Measurements from ENCODE around the gene SYNDIG1. TPM values are rescaled to one million over a fixed set of nuclear protein-coding genes. Genes with fewer than 3 reads are reported as not detected.

SYNDIG1 gene
- polyA plus RNA-seq, 1 of the 3 experiments (the other 2 are of a cell fraction): not detected

DNA sequence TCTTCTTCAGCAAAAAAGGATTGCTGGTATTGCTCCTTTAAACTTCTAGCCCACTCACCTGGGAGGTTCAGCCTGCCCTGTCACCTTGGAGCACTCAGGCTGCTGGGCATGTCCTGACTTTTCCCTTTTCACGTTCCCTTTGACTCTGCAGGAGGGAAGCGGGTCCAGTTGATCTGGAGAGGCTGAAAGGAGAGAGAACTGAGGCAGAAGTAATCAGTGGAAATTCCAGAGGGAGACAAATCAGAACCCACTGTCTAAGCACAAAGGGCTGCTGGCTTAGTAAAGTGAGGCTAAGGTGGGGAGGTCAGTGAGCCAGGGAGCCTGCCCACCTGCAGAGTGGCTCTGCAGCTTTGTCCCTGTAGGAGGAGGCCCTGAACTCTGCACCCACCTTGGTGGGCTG lies 9.7 kb upstream of the SYNDIG1 start:
- Histone ChIP-seq H4K20me1 (ENCODE audit: insufficient read depth) (no peaks in the 10 kb centered on the region), H3K4me3 (ENCODE audit: low read depth in 2 of 2, low read length in 1 of 2) (no peak overlapping the region), H2AFZ (ENCODE audit: low read depth) (no peak overlapping the region), H3K9me3 (no peaks in the 10 kb centered on the region), H3K79me2 (ENCODE audit: insufficient read depth) (no peaks in the 10 kb centered on the region), H3K9ac (no peak overlapping the region), H3K27ac (ENCODE audit: low read depth in 2 of 2, low read length in 1 of 2) (no peak overlapping the region), H3F3A (replicated peaks; ENCODE audit: insufficient read depth) (no peaks in the 10 kb centered on the region), H3K36me3 (replicated peaks in 1 of 2; ENCODE audit: control insufficient read depth in 1 of 2, insufficient read depth in 2 of 2, low read length in 1 of 2) (no peaks in the 10 kb centered on the region), H3K4me1 (ENCODE audit: control insufficient read depth in 1 of 2, insufficient read depth in 2 of 2, low read depth in 1 of 2, low read length in 1 of 2) (no peaks in the 10 kb centered on the region), H3K4me2 (no peak overlapping the region), H3K27me3 (ENCODE audit: insufficient read depth) (no peaks in the 10 kb centered on the region; the same call in 1 of the 2 replicates), H3K9me2 (no peaks in the 10 kb centered on the region)
- DNase-seq: no peak
- no peak for TF ChIP-seq MEF2A (IDR thresholded peaks at IDR 0.05; ENCODE audit: borderline replicate concordance, low read depth)
- no peak for TF ChIP-seq GABPA (IDR thresholded peaks at IDR 0.05; ENCODE audit: low read depth)
- no peak for TF ChIP-seq JUND (IDR thresholded peaks at IDR 0.05)
- TF ChIP-seq ELF1 (IDR thresholded peaks at IDR 0.05): no peak
- no peak for TF ChIP-seq GATA2 (CRISPR knock-in tag; IDR thresholded peaks at IDR 0.05)
- TF ChIP-seq RXRA (IDR thresholded peaks at IDR 0.05; ENCODE audit: borderline replicate concordance, low read depth): no peak
- no peak for TF ChIP-seq TCF12 (IDR thresholded peaks at IDR 0.05)
- TF ChIP-seq YY1 (IDR thresholded peaks at IDR 0.05; ENCODE audit: low read depth): no peak
- TF ChIP-seq SMC3 (IDR thresholded peaks at IDR 0.05; ENCODE audit: low read depth, low read length): no peak
- TF ChIP-seq, protein P1, sequence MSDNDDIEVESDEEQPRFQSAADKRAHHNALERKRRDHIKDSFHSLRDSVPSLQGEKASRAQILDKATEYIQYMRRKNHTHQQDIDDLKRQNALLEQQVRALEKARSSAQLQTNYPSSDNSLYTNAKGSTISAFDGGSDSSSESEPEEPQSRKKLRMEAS (IDR thresholded peaks at IDR 0.05; ENCODE audit: low read depth): no peak
- no peak for TF ChIP-seq FOSL2 (IDR thresholded peaks at IDR 0.05; ENCODE audit: borderline replicate concordance, low read depth)
- TF ChIP-seq RAD21 (IDR thresholded peaks at IDR 0.05; ENCODE audit: low read length): no peak
- no peak for TF ChIP-seq CHD2 (IDR thresholded peaks at IDR 0.05; ENCODE audit: low read length, partially characterized antibody)
- TF ChIP-seq, protein P2, sequence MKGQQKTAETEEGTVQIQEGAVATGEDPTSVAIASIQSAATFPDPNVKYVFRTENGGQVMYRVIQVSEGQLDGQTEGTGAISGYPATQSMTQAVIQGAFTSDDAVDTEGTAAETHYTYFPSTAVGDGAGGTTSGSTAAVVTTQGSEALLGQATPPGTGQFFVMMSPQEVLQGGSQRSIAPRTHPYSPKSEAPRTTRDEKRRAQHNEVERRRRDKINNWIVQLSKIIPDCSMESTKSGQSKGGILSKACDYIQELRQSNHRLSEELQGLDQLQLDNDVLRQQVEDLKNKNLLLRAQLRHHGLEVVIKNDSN (IDR thresholded peaks at IDR 0.05; ENCODE audit: borderline replicate concordance, low read depth): no peak
- TF ChIP-seq RCOR1 (IDR thresholded peaks at IDR 0.05; ENCODE audit: low read length): no peak
- TF ChIP-seq NFIC (IDR thresholded peaks at IDR 0.05; ENCODE audit: borderline replicate concordance): no peak
- POLR2A ChIA-PET: no interaction called here
- CTCF ChIA-PET: no interaction called here
- 21% methylated on average over 2 of the region's 2 CpGs for WGBS (ENCODE audit: low lambda C conversion rate)

DNA sequence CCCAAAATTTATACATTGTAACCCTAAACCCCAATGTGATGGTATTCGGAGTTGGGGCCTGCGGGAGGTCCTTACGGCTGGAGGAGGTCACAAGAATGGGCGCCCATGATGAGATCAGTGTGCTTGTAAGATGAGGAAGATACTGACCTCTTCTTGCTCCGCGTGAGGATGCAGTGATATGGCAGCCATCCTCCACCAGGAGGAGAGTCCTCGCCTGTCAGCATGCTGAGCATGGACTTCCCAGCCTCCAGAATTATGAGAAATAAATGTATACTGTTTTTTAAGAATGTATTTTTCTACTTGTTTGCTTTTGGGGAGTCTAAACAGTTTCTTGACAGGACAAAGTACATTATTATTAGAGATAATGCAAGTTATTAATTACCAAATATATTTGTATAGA lies 8.7 kb upstream of the SYNDIG1 start:
- Histone ChIP-seq H3K79me2 (ENCODE audit: insufficient read depth) (no peaks in the 10 kb centered on the region), H3F3A (replicated peaks; ENCODE audit: insufficient read depth) (no peaks in the 10 kb centered on the region), H3K4me1 (ENCODE audit: control insufficient read depth in 1 of 2, insufficient read depth in 2 of 2, low read depth in 1 of 2, low read length in 1 of 2) (no peaks in the 10 kb centered on the region), H3K9me2 (no peaks in the 10 kb centered on the region), H2AFZ (ENCODE audit: low read depth) (no peak overlapping the region), H4K20me1 (ENCODE audit: insufficient read depth) (no peaks in the 10 kb centered on the region), H3K27me3 (ENCODE audit: insufficient read depth) (peaks cover 2% of the 10 kb centered on the region; the same call in 1 of the 2 replicates), H3K9ac (no peak overlapping the region), H3K27ac (ENCODE audit: low read depth in 2 of 2, low read length in 1 of 2) (no peak overlapping the region), H3K4me3 (ENCODE audit: low read depth in 2 of 2, low read length in 1 of 2) (no peak overlapping the region), H3K36me3 (replicated peaks in 1 of 2; ENCODE audit: control insufficient read depth in 1 of 2, insufficient read depth in 2 of 2, low read length in 1 of 2) (no peaks in the 10 kb centered on the region), H3K9me3 (no peaks in the 10 kb centered on the region), H3K4me2 (no peak overlapping the region)
- WGBS (ENCODE audit: low lambda C conversion rate): 58% methylated on average over 7 of the region's 7 CpGs
- TF ChIP-seq, protein P3, sequence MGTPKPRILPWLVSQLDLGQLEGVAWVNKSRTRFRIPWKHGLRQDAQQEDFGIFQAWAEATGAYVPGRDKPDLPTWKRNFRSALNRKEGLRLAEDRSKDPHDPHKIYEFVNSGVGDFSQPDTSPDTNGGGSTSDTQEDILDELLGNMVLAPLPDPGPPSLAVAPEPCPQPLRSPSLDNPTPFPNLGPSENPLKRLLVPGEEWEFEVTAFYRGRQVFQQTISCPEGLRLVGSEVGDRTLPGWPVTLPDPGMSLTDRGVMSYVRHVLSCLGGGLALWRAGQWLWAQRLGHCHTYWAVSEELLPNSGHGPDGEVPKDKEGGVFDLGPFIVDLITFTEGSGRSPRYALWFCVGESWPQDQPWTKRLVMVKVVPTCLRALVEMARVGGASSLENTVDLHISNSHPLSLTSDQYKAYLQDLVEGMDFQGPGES (IDR thresholded peaks at IDR 0.05; ENCODE audit: low read depth, low read length): no peak
- TF ChIP-seq CHD2 (IDR thresholded peaks at IDR 0.05; ENCODE audit: low read length, partially characterized antibody): no peak
- TF ChIP-seq, protein P4, sequence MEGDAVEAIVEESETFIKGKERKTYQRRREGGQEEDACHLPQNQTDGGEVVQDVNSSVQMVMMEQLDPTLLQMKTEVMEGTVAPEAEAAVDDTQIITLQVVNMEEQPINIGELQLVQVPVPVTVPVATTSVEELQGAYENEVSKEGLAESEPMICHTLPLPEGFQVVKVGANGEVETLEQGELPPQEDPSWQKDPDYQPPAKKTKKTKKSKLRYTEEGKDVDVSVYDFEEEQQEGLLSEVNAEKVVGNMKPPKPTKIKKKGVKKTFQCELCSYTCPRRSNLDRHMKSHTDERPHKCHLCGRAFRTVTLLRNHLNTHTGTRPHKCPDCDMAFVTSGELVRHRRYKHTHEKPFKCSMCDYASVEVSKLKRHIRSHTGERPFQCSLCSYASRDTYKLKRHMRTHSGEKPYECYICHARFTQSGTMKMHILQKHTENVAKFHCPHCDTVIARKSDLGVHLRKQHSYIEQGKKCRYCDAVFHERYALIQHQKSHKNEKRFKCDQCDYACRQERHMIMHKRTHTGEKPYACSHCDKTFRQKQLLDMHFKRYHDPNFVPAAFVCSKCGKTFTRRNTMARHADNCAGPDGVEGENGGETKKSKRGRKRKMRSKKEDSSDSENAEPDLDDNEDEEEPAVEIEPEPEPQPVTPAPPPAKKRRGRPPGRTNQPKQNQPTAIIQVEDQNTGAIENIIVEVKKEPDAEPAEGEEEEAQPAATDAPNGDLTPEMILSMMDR (IDR thresholded peaks at IDR 0.05): peak; percentile 24; the same call in 1 of the 2 replicates
- no peak for DNase-seq
- ChIA-PET CTCF (no interaction called here), POLR2A (no interaction called here)

Data from SK-N-SH (cell line).